HL-60 (cell line): ENCODE results near the gene SHLD2.
"Not testable (repeated sequence)": the region's sequence is repeated elsewhere in the genome, so short reads cannot be mapped to it uniquely, and the experiment has no call there.

Source experiments
- DNase-seq, 2 experiments: peaks; one replicate each; pipeline ENCODE4 v3.0.0-alpha.2; 2010 to 2020; ENCODE audit warnings: low read depth in 1 of 2, low spot score in 1 of 2
- H3K27ac ChIP-seq: fragments of 250-450 bp; sonication (Bioruptor Pico); replicated peaks from 2 replicates; pipeline ENCODE4 v1.5.1; 2020; ENCODE audit warnings: mild to moderate bottlenecking, moderate library complexity
- H3K27me3 ChIP-seq: fragments of 250-450 bp; sonication (Bioruptor Pico); 2 replicates; pipeline ENCODE4 v1.5.1; 2021; ENCODE audit warnings: mild to moderate bottlenecking, moderate library complexity; ENCODE audit not compliant: insufficient read depth, poor library complexity, severe bottlenecking
- H3K4me3 ChIP-seq: replicated peaks from 2 replicates; pipeline ENCODE4 v1.5.1; 2011; ENCODE audit warnings: mild to moderate bottlenecking, control low read depth, low read length; ENCODE audit not compliant: insufficient read depth
- SPI1 ChIP-seq: IDR thresholded peaks from 2 replicates; pipeline ENCODE4 v1.6.1; 2012; ENCODE audit warnings: low read depth, mild to moderate bottlenecking, borderline replicate concordance

SHLD2 gene

DNA sequence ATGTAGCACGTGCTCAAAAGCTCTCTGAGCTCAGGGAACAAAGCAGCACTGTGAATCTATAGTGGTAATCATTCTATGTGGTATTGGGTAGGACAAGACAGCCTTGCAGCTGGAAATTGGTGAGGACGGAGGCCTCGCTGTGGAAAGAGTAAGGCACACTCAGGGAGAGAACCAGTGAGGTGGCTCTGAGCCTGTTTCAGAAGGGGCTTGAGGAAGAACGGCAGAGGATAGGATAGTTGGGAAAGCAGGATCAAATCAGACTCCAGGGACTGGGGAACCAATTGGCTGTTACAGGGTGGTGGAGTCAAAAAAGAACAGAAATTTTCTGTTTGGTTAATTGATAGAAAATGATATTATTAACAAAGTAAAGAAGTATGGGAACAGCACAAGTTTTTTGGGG is 74.9 kb downstream of the SHLD2 start:
- H3K4me3 ChIP-seq, DNase-seq, H3K27ac ChIP-seq, H3K27me3 ChIP-seq: not testable (repeated sequence)

DNA sequence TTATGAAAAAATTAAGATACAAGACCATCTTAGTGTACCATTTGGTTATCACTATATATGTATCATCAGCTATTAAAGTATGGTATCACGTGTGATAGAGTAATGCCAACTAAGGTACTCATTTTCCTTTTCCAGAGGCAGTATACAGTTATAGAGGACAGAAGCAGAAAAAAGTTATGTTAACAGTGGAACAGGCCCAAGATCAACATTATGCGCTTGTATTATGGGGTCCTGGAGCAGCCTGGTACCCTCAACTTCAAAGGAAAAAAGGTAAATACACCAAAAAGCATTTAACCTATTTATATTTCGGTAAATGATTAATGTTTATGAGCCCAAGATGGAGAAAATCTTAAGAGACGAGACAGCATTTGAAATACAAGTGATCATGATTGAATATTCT is 75.7 kb downstream of the SHLD2 start:
- DNase-seq, H3K4me3 ChIP-seq, H3K27ac ChIP-seq, H3K27me3 ChIP-seq: not testable (repeated sequence)

DNA sequence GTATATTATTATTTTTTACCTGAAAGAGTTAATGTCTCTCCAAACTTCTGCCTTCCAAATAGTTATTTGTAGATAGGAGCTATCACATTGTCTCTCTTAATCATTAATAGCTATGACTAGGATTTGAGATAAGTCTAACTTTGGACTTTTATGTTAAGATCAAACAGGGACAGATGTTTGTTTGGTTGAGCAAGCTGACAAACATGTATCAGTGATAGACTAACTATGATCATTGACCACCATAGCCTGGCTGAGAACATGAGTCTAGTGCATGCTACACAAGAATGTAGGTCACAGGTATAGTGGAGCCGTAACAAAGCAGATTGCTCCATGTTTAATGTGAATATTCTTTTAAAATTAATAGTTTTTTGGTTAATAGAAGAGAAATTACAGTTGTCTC is 76.7 kb downstream of the SHLD2 start:
- not testable (repeated sequence) for DNase-seq

DNA sequence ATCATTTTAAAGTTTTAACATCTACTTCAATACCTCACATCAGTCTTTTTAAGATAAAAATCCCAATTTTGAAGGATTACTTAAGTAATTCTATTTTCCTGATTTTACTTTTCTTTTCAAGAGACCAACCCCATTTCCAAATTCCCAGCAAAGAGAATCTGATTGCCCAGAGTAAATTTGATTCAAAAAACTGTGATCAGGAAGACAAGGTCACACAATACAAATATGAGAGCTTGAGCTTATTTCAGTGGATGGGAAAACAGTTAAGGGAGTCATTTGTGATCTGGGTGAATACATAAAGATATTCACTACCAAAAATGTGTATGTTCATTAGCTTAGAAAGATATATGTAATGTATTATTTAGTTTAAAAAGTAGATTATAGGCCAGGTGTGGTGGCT is 77.2 kb downstream of the SHLD2 start:
- H3K27ac ChIP-seq, H3K27me3 ChIP-seq, DNase-seq, H3K4me3 ChIP-seq: not testable (repeated sequence)

More for the DNA sequence above, 76.7 kb downstream of the SHLD2 start:
- not testable (repeated sequence) for H3K27me3 ChIP-seq, H3K27ac ChIP-seq, H3K4me3 ChIP-seq

DNA sequence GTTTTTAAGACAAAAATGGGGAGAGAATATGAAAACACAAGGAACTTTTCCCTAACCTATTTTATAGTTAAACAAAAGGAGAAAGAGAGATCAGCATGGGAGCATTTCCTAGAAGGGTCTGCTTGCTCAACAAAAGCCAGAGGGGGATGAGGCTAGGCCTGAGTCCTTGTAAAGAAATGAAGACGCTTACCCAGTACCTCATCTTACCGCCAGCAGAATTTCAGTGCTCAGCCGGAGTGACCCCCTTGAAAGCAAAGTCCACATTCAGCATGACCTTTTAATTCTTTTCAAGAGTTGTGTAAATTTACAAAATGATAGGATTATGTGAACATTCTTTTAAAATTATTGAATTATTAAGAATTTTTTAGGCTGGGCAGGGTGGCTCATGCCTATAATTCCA is 82.6 kb downstream of the SHLD2 start:
- H3K27ac ChIP-seq, H3K4me3 ChIP-seq, DNase-seq, H3K27me3 ChIP-seq: not testable (repeated sequence)

DNA sequence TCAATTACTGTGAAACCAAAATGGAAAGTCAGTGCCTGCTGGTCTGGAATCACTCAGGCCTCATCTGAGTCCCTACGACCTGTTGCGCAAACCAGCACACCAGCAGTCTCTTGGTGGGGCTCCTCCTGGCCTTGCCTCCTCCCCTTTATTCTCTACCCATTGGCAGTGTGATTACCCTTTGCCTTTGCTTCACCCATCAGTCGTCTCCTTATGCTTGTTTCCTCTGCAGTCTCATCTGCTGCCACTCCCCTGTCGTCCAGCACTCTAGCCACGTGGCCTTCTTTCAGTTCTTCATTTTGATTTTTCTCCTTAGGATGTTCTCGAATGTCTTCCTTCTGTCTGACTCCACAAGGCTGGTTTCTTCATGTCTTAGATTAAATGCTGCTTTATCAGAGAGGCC is 89.4 kb downstream of the SHLD2 start:
- not testable (repeated sequence) for H3K27me3 ChIP-seq, H3K27ac ChIP-seq, H3K4me3 ChIP-seq
- DNase-seq: peak in 1 of 2 experiments; percentile 28

DNA sequence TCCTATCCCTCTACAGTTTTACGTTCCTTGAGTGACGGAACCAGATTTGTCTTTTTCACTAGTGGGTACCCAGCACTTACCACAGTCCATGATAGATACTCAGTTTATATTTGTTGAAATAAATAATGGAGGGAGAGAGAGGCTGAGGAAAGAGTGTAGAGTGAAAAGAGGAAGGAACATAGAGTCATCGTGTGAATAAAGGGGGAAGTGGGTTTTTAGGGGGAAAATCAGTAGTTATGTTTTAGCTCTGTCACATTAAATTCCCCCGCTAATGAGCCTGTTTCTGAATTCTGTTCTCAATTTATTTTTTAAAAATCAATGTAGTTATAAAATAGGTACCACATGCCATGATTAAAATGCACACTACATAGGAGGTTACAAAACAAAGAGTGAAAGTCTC is 91.0 kb downstream of the SHLD2 start:
- not testable (repeated sequence) for H3K27ac ChIP-seq, H3K4me3 ChIP-seq, DNase-seq, H3K27me3 ChIP-seq
- peak; percentile 54; the same call in 1 of the 2 replicates for TF ChIP-seq SPI1

DNA sequence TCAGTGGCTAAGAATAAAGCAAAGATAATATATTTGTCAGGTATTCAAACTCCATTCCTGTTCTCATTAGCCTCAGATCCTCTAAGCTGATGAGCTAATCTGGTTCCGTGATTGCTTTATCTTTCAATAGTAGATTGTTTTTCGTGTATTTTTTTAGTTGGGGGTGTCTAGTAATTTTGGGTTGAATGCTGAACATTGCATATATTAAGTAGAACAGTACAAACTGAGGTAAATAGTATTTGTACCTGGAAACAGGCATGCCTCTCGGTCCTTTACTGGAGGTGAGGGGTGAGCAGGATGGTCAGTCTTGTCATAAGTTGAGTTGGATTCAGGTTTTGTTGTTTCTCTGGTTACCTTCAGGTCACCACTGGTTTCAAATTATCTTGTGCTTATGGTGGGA is 92.6 kb downstream of the SHLD2 start:
- H3K27ac ChIP-seq, DNase-seq, H3K27me3 ChIP-seq, H3K4me3 ChIP-seq: not testable (repeated sequence)

DNA sequence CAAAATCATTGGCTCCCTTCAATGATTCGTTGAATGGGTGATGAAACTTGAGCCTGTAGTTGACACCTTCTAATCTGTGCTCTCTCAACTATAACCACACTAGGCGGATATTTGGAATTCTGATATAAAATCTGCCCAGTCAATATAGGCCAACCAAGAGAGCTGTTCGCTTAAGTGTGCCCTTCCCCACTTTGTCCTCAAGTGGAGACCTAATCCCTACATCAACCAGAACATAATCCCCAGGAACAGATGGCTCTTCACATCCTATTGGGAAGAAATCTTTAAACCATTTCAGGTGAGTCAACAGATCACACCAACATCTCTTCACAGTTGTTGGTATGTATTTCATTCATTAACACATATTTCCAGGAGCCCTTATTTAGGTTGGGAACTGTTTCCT is 96.8 kb downstream of the SHLD2 start:
- not testable (repeated sequence) for DNase-seq, H3K27ac ChIP-seq, H3K27me3 ChIP-seq

DNA sequence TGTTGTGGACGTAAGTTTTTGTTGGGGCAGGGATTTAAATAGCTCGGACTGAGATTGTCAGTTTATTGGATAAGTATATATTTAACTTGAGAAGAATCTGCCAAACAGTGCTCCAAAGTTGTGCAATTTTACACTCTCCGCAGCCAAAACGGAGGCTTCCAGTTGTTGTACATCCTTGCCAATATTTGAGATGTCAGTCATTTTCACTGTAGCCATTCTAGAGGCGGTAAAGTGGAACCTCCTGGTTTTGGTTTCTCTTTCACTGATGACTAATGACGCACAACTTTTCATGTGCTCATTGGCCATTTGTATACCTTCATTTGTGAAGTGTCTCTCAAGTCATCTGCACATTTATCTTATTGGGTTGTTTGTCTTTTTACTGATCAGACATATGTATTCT is 105.9 kb downstream of the SHLD2 start:
- H3K4me3 ChIP-seq, H3K27ac ChIP-seq, H3K27me3 ChIP-seq, DNase-seq: not testable (repeated sequence)

More for the DNA sequence above, 96.8 kb downstream of the SHLD2 start:
- H3K4me3 ChIP-seq: not testable (repeated sequence)

DNA sequence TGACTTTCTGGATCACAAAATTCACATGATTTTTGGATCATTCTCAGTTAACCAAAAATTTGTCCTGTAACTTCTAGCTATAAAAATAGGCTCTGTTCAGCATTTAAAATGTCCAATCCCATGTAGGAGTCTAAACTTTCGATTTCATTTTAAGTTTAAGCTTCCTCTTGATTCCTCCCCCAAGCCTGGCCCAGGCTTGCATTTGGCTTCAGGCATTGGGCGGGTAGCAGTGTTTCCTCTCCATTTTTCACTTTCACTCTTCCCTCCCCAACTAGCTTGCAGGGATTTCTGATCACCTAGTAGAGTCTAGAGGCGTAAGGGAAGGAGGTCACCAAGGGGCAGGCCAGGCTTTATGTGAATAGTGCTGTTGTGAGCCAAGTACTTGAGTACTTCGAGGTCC is 109.8 kb downstream of the SHLD2 start:
- H3K4me3 ChIP-seq, H3K27me3 ChIP-seq, DNase-seq, H3K27ac ChIP-seq: not testable (repeated sequence)

DNA sequence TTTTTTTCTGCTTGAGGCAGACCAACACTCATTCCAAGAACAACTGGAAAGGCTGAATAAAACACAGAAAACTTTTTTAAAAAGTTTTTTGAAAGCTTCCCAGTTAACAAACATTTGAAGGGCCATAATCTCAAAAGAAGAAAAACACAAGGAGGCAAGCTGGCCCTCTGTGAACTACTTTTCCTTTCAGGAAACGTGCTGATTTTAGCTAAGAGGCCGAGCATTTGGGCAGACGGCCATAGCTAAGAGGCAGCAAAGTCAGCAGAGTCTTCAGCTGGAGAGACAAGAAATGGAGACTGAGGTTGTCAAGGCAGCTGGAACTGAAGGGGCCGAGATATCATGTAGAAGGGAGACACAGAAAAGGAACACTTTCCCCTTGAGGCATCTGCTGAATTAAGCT is 111.9 kb downstream of the SHLD2 start:
- H3K27ac ChIP-seq, H3K4me3 ChIP-seq, H3K27me3 ChIP-seq, DNase-seq: not testable (repeated sequence)

DNA sequence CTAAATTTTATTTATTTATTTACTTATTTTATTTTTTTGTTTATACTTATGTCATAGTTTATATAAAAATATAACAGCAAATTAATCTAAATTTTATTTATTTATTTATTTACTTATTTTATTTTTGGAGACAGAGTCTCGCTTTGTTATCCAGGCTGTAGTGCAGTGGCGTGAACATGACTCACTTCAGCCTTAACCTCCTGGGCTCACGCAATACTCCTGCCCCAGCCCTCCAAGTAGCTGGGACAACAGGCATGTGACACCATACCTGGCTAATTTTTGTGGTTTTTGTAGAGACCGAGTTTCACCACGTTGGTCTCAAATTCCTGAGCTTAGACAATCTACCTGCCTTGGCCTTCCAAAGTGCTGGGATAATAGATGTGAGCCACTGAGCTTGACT is 115.3 kb downstream of the SHLD2 start:
- not testable (repeated sequence) for H3K4me3 ChIP-seq, H3K27me3 ChIP-seq, DNase-seq, H3K27ac ChIP-seq

DNA sequence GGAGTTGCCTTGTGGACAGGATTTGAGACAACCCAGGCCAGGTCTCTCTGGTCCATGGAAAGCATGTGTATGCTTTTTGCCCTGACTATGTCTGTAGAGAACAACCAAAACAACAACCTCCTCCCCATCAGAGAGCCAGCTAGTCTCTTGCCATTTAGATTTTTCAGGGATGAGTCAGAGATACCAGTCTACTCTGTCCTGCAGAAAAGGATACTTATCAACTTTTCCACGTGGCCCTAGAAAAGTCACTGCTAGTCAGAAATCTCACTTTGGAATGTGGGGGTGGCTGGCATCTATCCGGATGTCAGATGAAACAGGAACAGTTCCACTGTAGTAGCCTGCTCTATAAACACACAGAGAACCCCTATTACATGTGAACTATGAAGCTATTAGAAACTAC is 116.8 kb downstream of the SHLD2 start:
- DNase-seq: not testable (repeated sequence)

DNA sequence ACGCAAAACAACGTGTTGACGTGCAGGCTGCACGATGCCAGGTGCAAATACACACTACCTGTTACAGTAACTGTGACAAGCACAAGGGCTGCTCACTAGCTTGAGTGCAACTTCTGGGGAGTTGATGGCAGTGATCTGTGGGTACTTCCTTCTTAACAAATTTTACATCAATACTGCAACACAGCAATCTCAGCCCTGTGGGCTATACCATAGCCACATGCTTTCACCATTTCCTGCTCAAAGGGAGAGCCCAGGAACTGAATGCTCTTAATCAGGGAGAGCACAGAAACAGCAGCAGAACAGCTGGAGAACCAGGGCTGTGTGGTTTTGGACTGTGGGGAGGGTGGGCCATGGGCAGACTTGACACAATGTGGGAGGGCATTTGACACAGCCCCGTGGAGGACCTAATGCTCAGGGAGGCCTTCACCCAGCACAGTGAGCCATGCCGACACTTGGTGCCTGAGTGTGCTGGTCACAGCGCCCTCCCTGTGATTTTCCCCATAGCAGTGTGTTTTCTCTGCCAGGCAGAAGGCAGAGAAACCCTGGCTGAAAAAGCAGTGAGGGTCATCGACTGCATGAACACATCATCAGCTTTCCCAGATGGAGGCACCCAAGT is 118.3 kb downstream of the SHLD2 start:
- H3K27me3 ChIP-seq, H3K4me3 ChIP-seq, H3K27ac ChIP-seq: not testable (repeated sequence)
- DNase-seq: peak in 1 of 2 experiments; percentile 36

More for the DNA sequence above, 116.8 kb downstream of the SHLD2 start:
- H3K27me3 ChIP-seq, H3K4me3 ChIP-seq, H3K27ac ChIP-seq: not testable (repeated sequence)

DNA sequence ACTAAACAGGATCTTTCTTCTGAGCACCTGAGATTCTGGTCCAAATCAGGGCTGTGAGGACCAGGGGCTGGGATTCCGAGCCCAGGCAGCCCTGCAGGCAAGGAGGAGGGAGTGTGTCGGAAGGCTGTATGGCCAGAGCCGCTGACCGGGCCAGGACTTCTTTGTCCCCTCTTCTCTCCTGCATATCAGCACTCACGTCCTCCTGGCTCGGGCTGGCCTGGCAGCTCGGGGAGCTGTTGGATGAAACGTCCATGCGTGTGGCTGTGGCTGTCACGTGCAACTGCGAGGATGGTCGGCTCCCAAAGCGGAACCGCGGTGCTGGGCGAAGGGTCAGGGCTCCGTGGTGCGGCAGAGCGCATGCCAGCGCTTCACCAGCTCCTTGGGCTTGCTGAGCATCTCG is 118.8 kb downstream of the SHLD2 start:
- peak in 1 of 2 experiments; percentile 9 for DNase-seq
- H3K4me3 ChIP-seq, H3K27me3 ChIP-seq, H3K27ac ChIP-seq: not testable (repeated sequence)
